8988T (cell line): ENCODE measurements around the gene USP12.

ENCODE experiments used
- DNase-seq: peaks from one replicate; pipeline ENCODE4 v3.0.0; 2011

The USP12 gene

DNA sequence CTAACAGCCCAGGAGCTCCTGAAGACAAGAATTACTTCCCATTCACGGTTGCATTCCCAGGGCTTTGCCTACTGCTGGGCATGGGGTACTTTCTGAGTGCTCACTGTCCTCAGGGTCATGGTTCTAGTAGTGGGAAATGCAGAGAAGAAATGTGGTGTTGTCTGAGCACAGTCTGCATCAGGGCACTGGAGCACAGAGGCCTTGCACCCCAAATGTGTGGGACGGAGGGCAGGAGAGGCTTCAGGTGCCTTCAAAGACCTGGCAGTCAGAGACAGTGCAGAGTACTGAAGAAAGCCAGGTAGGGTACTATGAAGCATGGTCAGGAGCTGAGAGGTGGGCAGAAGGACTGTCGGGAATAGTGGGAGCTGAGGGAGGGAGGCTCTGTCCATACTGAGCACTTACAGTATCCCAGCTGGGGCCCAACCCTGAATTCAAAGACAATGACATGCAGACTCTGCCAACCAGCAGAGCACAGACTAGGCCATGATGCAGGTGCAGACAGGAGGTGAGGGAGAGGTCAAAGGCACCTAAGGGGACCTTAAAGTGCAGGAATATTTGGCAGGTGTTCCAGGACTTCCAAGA, 144.4 kb downstream of the USP12 start:
- no peak for DNase-seq

DNA sequence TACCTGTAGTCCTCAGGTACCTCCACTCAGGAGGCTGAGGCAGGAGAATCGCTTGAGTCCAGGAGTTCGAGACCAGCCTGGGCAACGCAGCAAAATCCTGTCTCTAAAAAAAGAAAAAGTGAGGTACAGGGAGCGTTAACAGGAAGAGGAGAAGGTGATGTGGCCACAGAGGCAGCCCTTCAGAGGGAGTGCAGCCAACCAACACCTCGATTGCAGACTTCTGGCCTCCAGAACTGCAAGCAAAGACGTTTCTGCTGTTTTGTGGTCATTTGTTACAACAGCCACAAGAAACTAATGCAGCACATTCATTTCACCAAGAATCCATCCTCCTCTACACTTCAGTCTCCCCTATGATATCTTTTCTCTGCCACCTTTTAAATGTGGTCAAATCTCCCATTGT, 145.2 kb downstream of the USP12 start:
- DNase-seq, result no peak

DNA sequence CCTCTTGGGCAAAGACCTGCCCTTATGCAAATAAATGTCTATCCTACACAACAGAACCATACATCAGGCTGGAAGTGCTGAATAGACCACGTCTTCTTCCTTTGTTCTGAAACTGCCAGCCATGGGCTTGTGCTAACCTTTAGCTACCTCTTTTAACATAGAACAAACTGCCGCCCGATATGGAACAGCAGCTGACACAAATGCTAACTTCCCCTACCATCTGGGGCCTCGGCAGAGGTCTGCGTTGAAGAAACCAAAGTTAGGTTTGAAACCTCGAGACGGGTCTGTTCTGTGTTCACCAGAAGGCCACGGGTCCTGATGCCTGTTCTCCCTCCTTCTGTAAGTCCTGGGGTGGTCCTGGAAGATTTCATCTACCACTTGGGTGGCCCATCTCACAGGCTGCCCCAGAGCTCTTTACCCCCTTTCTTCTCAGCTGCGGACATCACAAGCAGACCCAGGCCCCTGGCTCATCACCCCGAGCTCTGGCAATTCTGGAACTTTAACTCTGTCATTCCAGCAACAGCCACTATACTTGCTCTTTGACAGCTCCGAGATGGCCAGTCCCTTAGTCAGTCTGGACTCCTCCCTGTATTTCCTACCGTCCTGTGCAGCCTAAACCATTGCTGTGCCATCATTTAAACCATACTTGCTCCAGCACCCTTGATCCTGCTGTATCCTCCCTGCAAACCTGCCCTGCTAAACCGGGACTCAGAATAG, 146.7 kb downstream of the USP12 start:
- DNase-seq, result no peak

DNA sequence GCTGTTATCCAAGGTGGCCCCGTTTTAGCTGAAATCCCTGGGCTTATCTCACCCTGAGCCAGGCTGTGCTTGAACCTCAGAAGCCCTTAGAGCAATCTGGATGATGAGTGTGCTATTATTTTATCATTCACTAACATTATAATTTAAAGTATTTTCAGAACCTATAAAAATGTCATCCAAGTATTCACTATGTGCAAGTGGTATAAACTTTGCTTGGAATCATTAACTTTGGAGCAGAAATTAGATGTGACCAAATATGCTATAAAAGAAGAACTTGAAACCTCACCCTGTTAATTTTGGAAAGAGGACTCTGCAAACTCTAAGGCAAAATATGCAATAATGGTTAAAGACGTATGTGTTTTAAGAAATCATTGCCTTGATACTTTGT, 147.5 kb downstream of the USP12 start:
- DNase-seq, result no peak

DNA sequence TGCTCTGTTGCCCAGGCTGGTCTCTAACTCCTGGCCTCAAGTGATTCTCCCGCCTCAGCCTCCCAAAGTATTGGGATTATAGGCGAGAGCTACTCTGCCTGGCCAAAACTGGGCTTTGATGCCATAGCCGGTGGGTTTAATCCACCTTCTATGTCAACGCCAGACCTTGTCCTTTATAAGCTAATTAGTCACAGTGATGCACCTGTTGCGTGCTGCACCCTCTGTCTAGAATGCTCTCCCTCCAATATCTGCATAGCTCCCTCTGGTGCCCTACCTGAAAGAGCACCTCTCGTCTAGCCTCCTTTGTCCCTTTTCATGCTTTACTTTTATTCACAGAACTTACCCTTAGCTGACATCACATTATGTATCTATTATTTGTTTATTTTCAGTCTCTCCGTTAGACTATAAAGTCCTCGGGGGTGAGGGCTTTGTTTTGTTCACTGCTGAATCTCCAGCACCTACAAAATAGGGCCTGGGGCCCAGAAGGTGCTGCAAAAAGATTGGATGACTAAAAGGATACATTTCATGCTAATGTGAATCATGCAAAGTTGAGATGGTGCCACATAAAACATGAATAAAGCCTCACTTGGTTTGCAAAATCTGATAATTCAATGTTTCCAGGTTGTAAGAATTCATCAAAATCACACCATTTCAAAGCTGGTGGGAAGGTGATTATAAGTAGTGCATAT, 148.1 kb downstream of the USP12 start:
- no peak for DNase-seq

DNA sequence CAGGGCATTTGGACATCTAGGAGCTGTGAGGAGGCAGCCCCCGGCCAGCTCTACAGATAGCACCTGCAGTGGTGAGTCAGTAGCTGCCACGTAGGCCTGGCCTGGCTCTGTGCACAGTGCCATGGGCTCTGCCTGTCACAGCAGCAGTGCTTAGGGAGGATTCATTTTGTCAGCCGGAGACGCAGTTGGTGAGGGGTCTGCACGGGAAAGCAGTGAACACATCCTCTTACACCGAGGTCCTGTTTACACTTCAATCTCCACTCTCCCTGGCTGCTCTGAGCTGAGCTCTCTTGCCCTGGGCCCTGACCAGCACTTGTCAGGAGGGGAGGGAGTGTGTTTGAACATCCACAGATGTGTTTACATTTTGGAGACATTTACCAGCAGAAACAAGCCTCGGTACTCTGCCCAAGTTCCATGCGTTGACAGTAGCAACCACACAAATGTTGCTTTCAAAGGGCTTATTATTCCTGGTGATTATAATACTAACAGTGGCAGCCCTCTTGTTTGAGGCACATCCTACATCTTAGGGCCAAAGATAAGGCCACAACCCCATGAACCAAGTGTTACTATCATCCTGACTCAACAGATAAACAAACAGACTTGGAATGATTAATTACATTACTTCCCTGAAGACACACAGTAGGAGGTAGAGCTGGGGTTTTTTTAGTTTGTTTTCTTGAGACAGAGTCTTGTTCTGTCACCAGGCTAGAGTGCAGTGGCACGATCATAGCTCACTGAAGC, 148.9 kb downstream of the USP12 start:
- DNase-seq, result no peak

DNA sequence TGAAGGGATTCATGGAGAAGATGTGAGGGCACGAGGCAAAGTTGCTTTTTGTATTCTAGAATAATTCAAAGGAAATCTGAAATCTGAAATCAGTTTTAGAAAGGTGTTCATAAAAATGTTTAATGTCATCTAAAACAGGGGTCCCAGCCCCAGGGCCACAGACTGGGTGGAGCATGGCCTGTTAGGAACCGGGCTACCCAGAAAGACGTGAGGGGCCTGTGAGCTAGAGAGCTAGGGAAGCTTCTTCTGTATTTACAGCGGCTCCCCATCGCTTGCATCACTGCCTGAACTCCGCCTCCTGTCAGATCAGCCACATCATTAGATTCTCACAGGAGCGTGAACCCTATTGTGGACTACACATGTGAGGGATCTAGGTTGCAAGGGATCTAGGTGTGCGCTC, 151.2 kb downstream of the USP12 start:
- DNase-seq, result no peak

DNA sequence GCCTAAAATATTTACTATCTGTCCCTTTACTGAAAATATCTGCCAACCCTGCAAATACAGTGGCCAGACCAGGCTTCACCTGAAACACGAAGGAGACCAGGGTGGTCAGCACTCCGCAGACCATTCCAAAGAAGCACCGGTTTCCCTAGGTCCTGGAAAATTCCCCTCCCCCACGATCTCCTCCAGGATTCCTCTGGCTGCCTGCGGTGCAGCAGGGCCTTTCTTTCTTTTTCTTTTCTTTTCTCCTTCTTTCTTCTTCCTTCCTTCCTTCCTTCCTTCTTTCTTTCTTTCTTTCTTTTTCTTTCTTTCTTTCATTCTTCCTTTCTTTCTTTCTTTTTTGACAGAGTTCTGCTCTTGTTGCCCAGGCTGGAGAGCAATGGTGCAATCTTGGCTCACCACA, 152.7 kb downstream of the USP12 start:
- no peak for DNase-seq

DNA sequence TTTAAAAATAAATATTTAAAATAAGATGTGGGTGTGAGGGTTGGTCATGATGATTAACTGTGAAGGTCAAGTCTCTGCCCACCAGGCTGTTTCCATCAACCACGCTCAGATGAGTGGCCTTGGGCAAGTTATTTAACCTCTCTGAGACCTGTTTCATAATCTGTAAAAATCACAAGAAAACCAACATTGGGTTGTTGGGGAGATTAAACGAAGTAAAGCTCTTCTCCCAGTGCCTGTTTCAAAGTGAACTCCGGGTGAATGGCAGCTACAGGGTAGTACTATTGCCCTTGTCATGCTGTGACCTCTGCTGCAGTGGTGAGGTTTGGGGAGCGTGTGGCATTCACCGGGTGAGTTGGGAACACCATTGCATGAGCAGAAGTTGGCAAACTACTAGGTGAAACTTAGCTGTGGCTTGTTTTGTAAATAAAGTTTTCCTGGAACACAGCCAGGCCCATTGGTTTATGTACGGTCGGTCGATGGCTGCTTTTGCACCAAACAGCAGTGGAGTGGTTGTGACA, 153.2 kb downstream of the USP12 start:
- no peak for DNase-seq

DNA sequence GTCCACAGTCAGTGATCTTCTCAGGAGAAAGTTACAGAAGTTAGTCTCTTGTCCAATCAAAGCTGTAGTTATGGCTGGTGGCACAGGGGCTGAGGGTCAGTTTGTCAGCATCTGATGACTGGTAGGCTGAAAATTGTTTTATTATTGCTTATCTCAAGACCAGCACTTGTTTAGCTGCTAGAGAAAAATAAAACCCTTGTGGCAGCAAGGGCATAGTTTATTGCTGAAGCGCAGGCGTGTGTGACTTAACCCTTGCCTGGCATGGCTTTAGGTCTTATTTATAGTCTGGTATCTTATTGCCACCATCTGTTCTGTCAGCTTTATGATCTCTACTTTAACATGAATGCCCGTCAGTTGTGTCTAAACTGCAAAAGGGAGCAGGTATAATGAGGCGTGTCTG, 154.7 kb downstream of the USP12 start:
- DNase-seq, result no peak
